Measurements from ENCODE around the gene MEGF9. TPM values are rescaled to one million over a fixed set of nuclear protein-coding genes. Genes with fewer than 3 reads are reported as not detected.
A peak's percentile ranks its signal among the peaks of the same experiment; 100 is the strongest.

MEGF9 gene
- total and polyA plus RNA-seq, 9 donors, result 6.3 to 12.8 (median 7.2) TPM

DNA sequence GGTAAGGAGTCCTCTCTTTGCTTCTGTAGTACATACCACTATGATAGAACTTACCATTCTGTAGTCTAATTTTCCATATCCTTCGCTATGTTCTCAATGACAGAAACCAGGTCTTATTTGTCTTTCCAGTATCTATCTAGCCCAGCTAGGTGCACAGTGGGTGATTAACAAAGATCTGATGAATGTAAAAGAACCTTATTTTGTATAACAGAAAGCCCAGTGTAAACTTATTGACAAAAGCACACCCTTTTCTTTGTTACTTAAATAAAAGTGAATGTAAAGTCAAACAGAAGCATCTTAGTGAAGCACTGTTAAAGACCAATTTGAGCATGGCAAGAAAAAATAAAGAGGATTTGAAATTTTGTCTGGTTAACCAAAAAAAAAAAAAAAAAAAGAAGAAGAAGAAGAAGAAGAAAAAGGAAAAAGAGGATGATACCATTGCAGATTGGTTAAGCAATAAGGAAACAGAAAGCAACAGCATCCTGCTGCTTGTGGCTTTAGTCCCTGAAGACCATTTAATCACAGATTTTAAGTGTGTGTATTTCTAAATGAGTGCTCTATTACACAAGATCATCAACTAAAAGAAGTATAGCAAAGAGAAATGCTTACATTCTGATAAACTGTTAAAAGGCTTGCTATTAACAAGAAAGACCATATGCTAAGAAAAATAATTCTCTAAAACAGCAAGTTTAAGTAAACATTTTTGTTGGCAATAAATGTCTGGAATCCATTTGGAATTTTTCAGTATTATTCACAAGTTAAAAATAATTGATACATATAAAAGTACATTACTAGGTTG lies 21.2 kb downstream of the MEGF9 start:
- H3K4me3 ChIP-seq (ENCODE audit: low read length), result no peak overlapping the region
- no peaks in the 10 kb centered on the region for H3K9me3 ChIP-seq (replicated peaks; ENCODE audit: control insufficient read depth, low read depth, low read length)
- H3K4me1 ChIP-seq (ENCODE audit: control insufficient read depth, insufficient read depth, low read length), result no peaks in the 10 kb centered on the region
- H3K27ac ChIP-seq (ENCODE audit: low read length), result no peak overlapping the region
- no peaks in the 10 kb centered on the region for H3K36me3 ChIP-seq (ENCODE audit: control insufficient read depth, insufficient read depth, low read length)
- DNase-seq, result peak; percentile 55
- H3K27me3 ChIP-seq (ENCODE audit: control insufficient read depth, insufficient read depth, low read length), result no peaks in the 10 kb centered on the region
- WGBS (ENCODE audit: insufficient coverage), result no CpG with 5 or more reads among the region's 1 CpG

DNA sequence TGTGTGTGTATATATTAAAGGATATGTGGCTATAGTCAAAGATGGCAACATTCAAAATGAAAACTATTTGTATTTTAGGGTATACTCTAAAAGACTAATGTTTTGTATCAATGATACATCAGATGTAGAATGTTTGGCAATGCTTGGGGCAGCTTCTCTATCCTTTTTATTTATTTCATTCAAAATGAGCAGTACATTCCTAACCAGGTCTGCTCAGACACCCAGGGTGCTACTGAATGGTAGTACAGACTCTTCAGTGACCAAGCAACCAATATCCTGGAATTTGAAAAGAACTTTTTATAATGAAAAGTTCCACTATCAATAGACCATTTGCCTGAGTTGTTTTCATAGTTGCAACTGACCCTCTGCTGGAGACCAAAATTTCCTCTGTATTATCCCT lies 23.9 kb downstream of the MEGF9 start:
- no peaks in the 10 kb centered on the region for H3K9me3 ChIP-seq (replicated peaks; ENCODE audit: control insufficient read depth, low read depth, low read length)
- H3K36me3 ChIP-seq (ENCODE audit: control insufficient read depth, insufficient read depth, low read length), result no peaks in the 10 kb centered on the region
- no peak overlapping the region for H3K27ac ChIP-seq (ENCODE audit: low read length)
- no peaks in the 10 kb centered on the region for H3K4me1 ChIP-seq (ENCODE audit: control insufficient read depth, insufficient read depth, low read length)
- H3K4me3 ChIP-seq (ENCODE audit: low read length), result no peak overlapping the region
- no peak for DNase-seq
- no peaks in the 10 kb centered on the region for H3K27me3 ChIP-seq (ENCODE audit: control insufficient read depth, insufficient read depth, low read length)

DNA sequence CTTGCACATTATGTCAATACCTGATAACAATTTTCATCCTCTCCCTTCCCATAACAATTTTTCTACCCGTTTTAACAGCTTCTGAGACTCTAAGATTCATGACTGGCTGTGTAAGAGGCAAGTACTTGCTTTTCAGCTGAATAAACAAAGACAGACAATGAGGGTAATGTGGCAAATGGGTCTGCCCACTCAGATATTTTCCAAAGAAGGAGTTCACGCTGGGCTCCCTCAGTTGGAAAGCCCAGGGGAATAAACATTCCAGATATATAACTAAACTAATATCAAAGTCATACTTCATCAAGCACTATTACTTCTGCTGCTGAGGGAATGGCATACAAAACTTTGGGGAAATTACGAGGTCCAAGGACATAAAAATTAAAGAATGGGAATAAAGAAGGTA lies 24.4 kb downstream of the MEGF9 start:
- H3K27ac ChIP-seq (ENCODE audit: low read length), result no peak overlapping the region
- H3K27me3 ChIP-seq (ENCODE audit: control insufficient read depth, insufficient read depth, low read length), result no peaks in the 10 kb centered on the region
- H3K36me3 ChIP-seq (ENCODE audit: control insufficient read depth, insufficient read depth, low read length), result no peaks in the 10 kb centered on the region
- H3K9me3 ChIP-seq (replicated peaks; ENCODE audit: control insufficient read depth, low read depth, low read length), result no peaks in the 10 kb centered on the region
- no CpG with 5 or more reads among the region's 3 CpGs for WGBS (ENCODE audit: insufficient coverage)
- H3K4me3 ChIP-seq (ENCODE audit: low read length), result no peak overlapping the region
- no peaks in the 10 kb centered on the region for H3K4me1 ChIP-seq (ENCODE audit: control insufficient read depth, insufficient read depth, low read length)
- no peak for DNase-seq

DNA sequence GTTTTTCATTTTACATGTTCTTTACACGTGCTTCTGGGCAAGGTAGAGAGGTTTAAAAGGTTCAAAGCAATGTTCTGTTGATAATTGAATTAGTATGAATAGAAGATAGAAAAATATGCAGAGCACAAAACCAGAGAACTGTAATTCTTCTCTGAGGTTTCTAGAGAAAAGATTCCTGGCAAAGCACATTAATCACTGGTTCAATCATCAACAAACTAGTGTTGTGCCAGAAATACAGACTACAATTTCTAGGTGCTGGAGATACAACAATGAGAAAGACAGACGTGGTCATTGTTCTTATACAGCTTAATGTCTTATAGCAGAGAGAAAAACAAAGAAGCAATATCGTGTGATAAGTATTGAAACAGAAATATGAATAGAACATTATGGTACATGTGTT lies 25.5 kb downstream of the MEGF9 start:
- H3K27ac ChIP-seq (ENCODE audit: low read length), result no peak overlapping the region
- no peaks in the 10 kb centered on the region for H3K9me3 ChIP-seq (replicated peaks; ENCODE audit: control insufficient read depth, low read depth, low read length)
- no peak for DNase-seq
- 50% methylated on average over 1 of the region's 3 CpGs for WGBS (ENCODE audit: insufficient coverage)
- H3K36me3 ChIP-seq (ENCODE audit: control insufficient read depth, insufficient read depth, low read length), result no peaks in the 10 kb centered on the region
- H3K4me3 ChIP-seq (ENCODE audit: low read length), result no peak overlapping the region
- no peaks in the 10 kb centered on the region for H3K4me1 ChIP-seq (ENCODE audit: control insufficient read depth, insufficient read depth, low read length)
- H3K27me3 ChIP-seq (ENCODE audit: control insufficient read depth, insufficient read depth, low read length), result no peaks in the 10 kb centered on the region

DNA sequence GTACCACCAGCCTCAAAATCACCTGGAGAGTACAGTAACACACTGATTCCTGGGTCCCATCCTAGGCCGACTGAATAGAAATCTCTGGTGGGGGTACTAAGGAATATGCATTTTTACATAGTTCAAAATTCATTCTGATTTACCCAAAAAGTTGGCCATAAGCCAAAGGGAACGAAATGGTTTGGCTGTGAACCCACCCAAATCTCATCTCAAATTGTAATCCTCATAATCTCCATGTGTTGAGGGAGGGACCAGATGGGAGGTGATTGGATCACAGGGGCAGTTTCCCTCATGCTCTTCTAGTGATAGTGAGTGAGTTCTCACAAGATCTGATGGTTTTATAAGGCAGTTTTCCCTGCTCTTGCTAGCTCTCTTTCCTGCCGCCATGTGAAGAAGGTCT lies 31.1 kb downstream of the MEGF9 start:
- Histone ChIP-seq H3K9me3 (replicated peaks; ENCODE audit: control insufficient read depth, low read depth, low read length) (no peaks in the 10 kb centered on the region), H3K4me1 (ENCODE audit: control insufficient read depth, insufficient read depth, low read length) (no peaks in the 10 kb centered on the region), H3K27me3 (ENCODE audit: control insufficient read depth, insufficient read depth, low read length) (no peaks in the 10 kb centered on the region), H3K27ac (ENCODE audit: low read length) (no peak overlapping the region), H3K4me3 (ENCODE audit: low read length) (no peak overlapping the region), H3K36me3 (ENCODE audit: control insufficient read depth, insufficient read depth, low read length) (no peaks in the 10 kb centered on the region)
- no peak for DNase-seq
- WGBS (ENCODE audit: insufficient coverage), result no CpG with 5 or more reads among the region's 3 CpGs

DNA sequence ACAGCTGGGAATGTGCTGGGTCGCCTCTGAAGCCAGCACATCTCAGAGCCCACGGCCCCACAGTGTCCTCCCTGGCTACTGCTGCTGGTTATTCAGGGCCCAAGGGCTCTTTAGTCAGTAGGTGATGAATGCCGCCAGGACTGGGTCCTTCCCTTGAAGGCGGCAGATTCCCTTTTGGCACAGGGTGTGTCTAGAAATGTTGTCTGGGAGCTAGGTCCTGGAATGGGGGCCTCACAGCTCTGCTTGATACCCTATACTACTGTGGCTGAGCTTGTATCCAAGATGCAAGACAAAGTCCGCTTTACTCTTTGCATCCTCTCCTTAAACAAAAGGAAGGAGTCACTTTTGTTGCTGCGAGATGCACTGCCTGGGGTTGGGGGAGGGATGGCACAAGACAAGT lies 33.1 kb downstream of the MEGF9 start:
- no peaks in the 10 kb centered on the region for H3K27me3 ChIP-seq (ENCODE audit: control insufficient read depth, insufficient read depth, low read length)
- H3K27ac ChIP-seq (ENCODE audit: low read length), result no peak overlapping the region
- 65% methylated on average over 2 of the region's 6 CpGs for WGBS (ENCODE audit: insufficient coverage)
- DNase-seq, result no peak
- no peaks in the 10 kb centered on the region for H3K36me3 ChIP-seq (ENCODE audit: control insufficient read depth, insufficient read depth, low read length)
- no peaks in the 10 kb centered on the region for H3K4me1 ChIP-seq (ENCODE audit: control insufficient read depth, insufficient read depth, low read length)
- no peak overlapping the region for H3K4me3 ChIP-seq (ENCODE audit: low read length)
- no peaks in the 10 kb centered on the region for H3K9me3 ChIP-seq (replicated peaks; ENCODE audit: control insufficient read depth, low read depth, low read length)

DNA sequence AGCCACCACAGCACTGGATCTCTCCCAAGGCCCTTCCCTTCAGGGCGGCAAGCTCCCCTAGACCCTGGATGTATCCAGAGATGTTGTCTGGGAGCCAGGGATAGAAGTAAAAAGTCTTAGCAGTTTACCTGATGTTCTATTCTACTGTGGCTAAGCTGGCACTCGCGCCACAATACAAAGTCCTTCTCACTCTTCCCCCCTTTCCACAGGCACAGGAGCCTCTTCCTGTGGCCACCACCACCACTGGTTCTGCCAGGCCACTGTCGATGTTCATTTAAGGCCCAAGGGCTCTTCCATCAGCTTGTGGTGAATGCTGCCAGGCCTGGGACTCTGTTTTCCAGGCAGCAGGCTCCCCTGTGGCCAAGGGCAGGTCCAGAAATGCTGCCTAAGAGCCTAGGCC lies 33.7 kb downstream of the MEGF9 start:
- H3K27me3 ChIP-seq (ENCODE audit: control insufficient read depth, insufficient read depth, low read length), result no peaks in the 10 kb centered on the region
- no peak for DNase-seq
- no peaks in the 10 kb centered on the region for H3K9me3 ChIP-seq (replicated peaks; ENCODE audit: control insufficient read depth, low read depth, low read length)
- H3K4me1 ChIP-seq (ENCODE audit: control insufficient read depth, insufficient read depth, low read length), result no peaks in the 10 kb centered on the region
- no peak overlapping the region for H3K4me3 ChIP-seq (ENCODE audit: low read length)
- 89% methylated on average over 3 of the region's 4 CpGs for WGBS (ENCODE audit: insufficient coverage)
- H3K36me3 ChIP-seq (ENCODE audit: control insufficient read depth, insufficient read depth, low read length), result no peaks in the 10 kb centered on the region
- no peak overlapping the region for H3K27ac ChIP-seq (ENCODE audit: low read length)

DNA sequence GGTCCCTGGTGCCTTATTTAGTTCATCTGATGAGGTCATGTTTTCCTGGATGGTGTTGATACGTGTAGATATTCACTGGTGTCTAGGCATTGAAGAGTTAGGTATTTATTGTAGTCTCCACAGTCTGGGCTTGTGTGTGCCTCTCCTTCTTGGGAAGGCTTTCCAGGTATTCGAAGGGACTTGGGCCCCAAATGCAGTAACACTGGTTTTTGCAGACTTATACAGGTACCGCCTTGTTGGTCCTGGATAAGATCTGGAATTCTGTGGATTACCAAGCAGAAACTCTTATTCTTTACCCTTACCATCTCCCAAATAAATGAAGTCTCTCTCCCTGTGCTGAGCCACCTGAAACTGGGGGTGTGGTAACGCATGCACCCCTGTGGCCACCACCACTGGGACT lies 34.1 kb downstream of the MEGF9 start:
- DNase-seq, result no peak
- no peaks in the 10 kb centered on the region for H3K9me3 ChIP-seq (replicated peaks; ENCODE audit: control insufficient read depth, low read depth, low read length)
- H3K4me3 ChIP-seq (ENCODE audit: low read length), result no peak overlapping the region
- H3K27ac ChIP-seq (ENCODE audit: low read length), result no peak overlapping the region
- no peaks in the 10 kb centered on the region for H3K27me3 ChIP-seq (ENCODE audit: control insufficient read depth, insufficient read depth, low read length)
- WGBS (ENCODE audit: insufficient coverage), result 62% methylated on average over 4 of the region's 4 CpGs
- H3K36me3 ChIP-seq (ENCODE audit: control insufficient read depth, insufficient read depth, low read length), result no peaks in the 10 kb centered on the region
- H3K4me1 ChIP-seq (ENCODE audit: control insufficient read depth, insufficient read depth, low read length), result no peaks in the 10 kb centered on the region

DNA sequence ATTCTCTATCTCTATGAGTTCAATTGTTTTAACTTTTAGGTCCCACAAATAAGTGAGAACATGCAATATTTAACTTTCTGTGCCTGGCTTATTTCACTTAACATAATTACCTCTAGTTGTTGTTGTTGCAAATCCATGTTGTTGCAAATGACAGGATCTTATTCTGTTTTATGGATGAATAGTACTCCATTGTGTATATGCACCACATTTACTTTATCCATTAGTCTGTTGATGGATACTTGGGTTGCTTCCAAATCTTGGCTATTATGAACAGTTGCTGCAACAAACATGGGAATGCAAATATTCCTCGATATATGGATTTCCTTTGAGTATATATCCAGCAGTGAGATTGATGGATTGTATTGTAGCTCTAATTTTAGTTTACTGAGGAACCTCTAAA lies 36.3 kb downstream of the MEGF9 start:
- no peak overlapping the region for H3K4me3 ChIP-seq (ENCODE audit: low read length)
- WGBS (ENCODE audit: insufficient coverage), result no CpG with 5 or more reads among the region's 1 CpG
- H3K4me1 ChIP-seq (ENCODE audit: control insufficient read depth, insufficient read depth, low read length), result no peaks in the 10 kb centered on the region
- no peak overlapping the region for H3K27ac ChIP-seq (ENCODE audit: low read length)
- DNase-seq, result no peak
- H3K27me3 ChIP-seq (ENCODE audit: control insufficient read depth, insufficient read depth, low read length), result no peaks in the 10 kb centered on the region
- no peaks in the 10 kb centered on the region for H3K9me3 ChIP-seq (replicated peaks; ENCODE audit: control insufficient read depth, low read depth, low read length)
- no peaks in the 10 kb centered on the region for H3K36me3 ChIP-seq (ENCODE audit: control insufficient read depth, insufficient read depth, low read length)

DNA sequence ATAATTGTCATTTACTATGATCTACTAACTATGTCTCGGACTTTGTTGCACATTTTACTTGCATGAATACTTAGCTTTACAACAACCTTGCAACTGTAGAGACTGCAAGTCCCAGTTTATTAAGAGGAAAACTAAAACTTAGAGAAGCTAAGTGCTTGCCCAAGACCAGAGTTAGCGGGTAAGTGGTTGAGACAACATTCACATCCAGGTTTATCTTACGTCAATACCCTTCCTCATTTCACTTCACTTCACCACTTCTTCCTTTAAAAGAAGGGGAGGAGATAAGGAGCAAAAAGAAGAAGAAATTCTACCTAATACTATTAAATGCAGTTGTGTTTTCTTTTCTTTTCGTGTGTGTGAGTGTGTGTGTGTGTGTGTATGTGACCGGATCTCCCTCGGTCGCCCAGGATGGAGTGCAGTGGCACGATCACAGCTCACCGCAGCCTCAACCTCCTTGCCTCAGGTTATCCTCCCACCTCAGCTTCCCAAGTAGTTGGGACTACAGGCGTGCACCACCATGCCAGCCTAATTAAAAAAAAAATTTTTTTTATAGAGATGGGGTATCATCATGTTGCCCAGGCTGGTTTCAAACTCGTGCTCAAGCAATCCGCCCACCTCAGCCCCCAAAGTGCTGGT lies 37.4 kb downstream of the MEGF9 start:
- DNase-seq, result no peak
- Histone ChIP-seq H3K4me1 (ENCODE audit: control insufficient read depth, insufficient read depth, low read length) (no peaks in the 10 kb centered on the region), H3K27me3 (ENCODE audit: control insufficient read depth, insufficient read depth, low read length) (no peaks in the 10 kb centered on the region), H3K27ac (ENCODE audit: low read length) (no peak overlapping the region), H3K36me3 (ENCODE audit: control insufficient read depth, insufficient read depth, low read length) (no peaks in the 10 kb centered on the region), H3K9me3 (replicated peaks; ENCODE audit: control insufficient read depth, low read depth, low read length) (no peaks in the 10 kb centered on the region), H3K4me3 (ENCODE audit: low read length) (no peak overlapping the region)
- WGBS (ENCODE audit: insufficient coverage), result no CpG with 5 or more reads among the region's 12 CpGs
